Stimulated activated naive B cell treated with anti-CD40 and anti-IgM and Interleukin-4, amounts not matched to agents 10 μg/mL and 1 μg/mL and 100 μg/mL, for 72 hours (primary cell): ENCODE measurements around the gene TBPL2.
"Not testable (repeated sequence)": the region's sequence is repeated elsewhere in the genome, so short reads cannot be mapped to it uniquely, and the experiment has no call there.

Experiments
- ATAC-seq, 2 donors: fragments of 150-1000 bp; cut with Tn5 transposase; replicated peaks; 2 replicates each; pipeline ENCODE4 v1.10.0; 2021; ENCODE audit warnings: moderate library complexity in 1 of 2
- DNase-seq: peaks from one replicate; pipeline ENCODE4 v3.0.0; 2021
- H3K27ac Mint-ChIP-seq: one replicate; pipeline ENCODE4 v1.8.0; 2022; ENCODE audit warnings: mild to moderate bottlenecking, mixed read lengths
- H3K27me3 Mint-ChIP-seq, 2 donors: one replicate each; pipeline ENCODE4 v1.8.0; 2022; ENCODE audit warnings: mixed read lengths in 2 of 2
- H3K36me3 Mint-ChIP-seq, 2 donors: one replicate each; pipeline ENCODE4 v1.8.0; 2022; ENCODE audit warnings: mixed read lengths in 2 of 2, mild to moderate bottlenecking in 1 of 2
- H3K4me1 Mint-ChIP-seq, 2 donors: one replicate each; pipeline ENCODE4 v1.8.0; 2022; ENCODE audit warnings: mixed read lengths in 2 of 2, mild to moderate bottlenecking in 1 of 2
- H3K4me3 Mint-ChIP-seq, 2 donors: one replicate each; pipeline ENCODE4 v1.8.0; 2022; ENCODE audit warnings: mild to moderate bottlenecking in 2 of 2, mixed read lengths in 2 of 2, moderate library complexity in 1 of 2
- H3K9me3 Mint-ChIP-seq, 2 donors: one replicate each; pipeline ENCODE4 v1.8.0; 2022; ENCODE audit warnings: mixed read lengths in 2 of 2, mild to moderate bottlenecking in 1 of 2

Gene TBPL2

GRCh38 chr14:55440385-55440784 lies at the start of gene TBPL2:
TBPL2 (minus strand) TSS chr14:55440616; CDS start chr14:55440449, 167 bp downstream.
- DNase-seq: no peak
- Mint-ChIP-seq H3K9me3 (no peaks in the 10 kb centered on the region), H3K4me1 (no peaks in the 10 kb centered on the region), H3K4me3 (no peak within 1 kb of the TSS), H3K36me3 (no peaks in the 10 kb centered on the region), H3K27ac (no peak within 1 kb of the TSS), H3K27me3 (peaks cover 13 to 45% of the 10 kb centered on the region in 2 donors)
- ATAC-seq: no peak

GRCh38 chr14:55488204-55488603 lies 47.8 kb upstream of the TBPL2 start:
- DNase-seq (no peak), ATAC-seq (no peak)
- Mint-ChIP-seq H3K4me1 (no peaks in the 10 kb centered on the region), H3K9me3 (no peaks in the 10 kb centered on the region), H3K36me3 (no peaks in the 10 kb centered on the region), H3K27ac (no peak overlapping the region), H3K4me3 (no peak overlapping the region), H3K27me3 (peaks cover 4 to 5% of the 10 kb centered on the region in 2 donors)

- Mint-ChIP-seq H3K27me3 (no peaks in the 10 kb centered on the region), H3K36me3 (no peaks in the 10 kb centered on the region), H3K27ac (no peak overlapping the region), H3K4me1 (no peaks in the 10 kb centered on the region), H3K9me3 (no peaks in the 10 kb centered on the region), H3K4me3 (no peak overlapping the region)
- DNase-seq (no peak), ATAC-seq (no peak)
Measured at GRCh38 chr14:55482936-55483605, 42.7 kb upstream of the TBPL2 start.

DNA sequence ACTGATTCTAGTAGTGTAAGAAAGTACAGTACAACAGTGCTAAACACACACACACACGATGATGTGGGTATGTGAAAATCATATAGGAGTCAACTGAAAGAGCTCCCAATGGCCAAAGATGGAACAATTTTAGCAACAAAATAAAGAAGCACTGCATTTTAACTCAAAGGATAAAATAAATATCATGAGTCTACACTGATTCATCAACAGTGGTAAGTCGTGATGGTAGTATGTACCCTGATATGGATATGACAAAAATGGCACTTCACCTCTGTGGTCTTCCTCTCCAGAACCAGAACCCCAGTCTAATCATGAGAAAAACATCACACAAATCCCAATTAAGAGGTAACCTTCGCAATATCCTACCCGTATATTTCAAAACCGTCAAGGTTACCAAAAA lies 41.4 kb upstream of the TBPL2 start:
- DNase-seq (no peak), ATAC-seq (no peak)
- no peaks in the 10 kb centered on the region for H3K27me3 Mint-ChIP-seq
- H3K4me3 Mint-ChIP-seq: no peak overlapping the region
- no peaks in the 10 kb centered on the region for H3K4me1 Mint-ChIP-seq
- H3K27ac Mint-ChIP-seq: no peak overlapping the region
- H3K36me3 Mint-ChIP-seq: no peaks in the 10 kb centered on the region
- H3K9me3 Mint-ChIP-seq: no peaks in the 10 kb centered on the region

- no peaks in the 10 kb centered on the region for H3K36me3 Mint-ChIP-seq
- H3K9me3 Mint-ChIP-seq: no peaks in the 10 kb centered on the region
- ATAC-seq: no peak
- no peak overlapping the region for H3K4me3 Mint-ChIP-seq
- no peaks in the 10 kb centered on the region for H3K27me3 Mint-ChIP-seq
- no peak for DNase-seq
- H3K4me1 Mint-ChIP-seq: no peaks in the 10 kb centered on the region
- no peak overlapping the region for H3K27ac Mint-ChIP-seq
Measured at GRCh38 chr14:55477680-55478079, 37.3 kb upstream of the TBPL2 start.

- ATAC-seq, H3K27ac Mint-ChIP-seq, H3K9me3 Mint-ChIP-seq, DNase-seq, H3K4me3 Mint-ChIP-seq, H3K27me3 Mint-ChIP-seq, H3K4me1 Mint-ChIP-seq, H3K36me3 Mint-ChIP-seq: not testable (repeated sequence)
Measured at GRCh38 chr14:55476448-55476847, 36.0 kb upstream of the TBPL2 start.

DNA sequence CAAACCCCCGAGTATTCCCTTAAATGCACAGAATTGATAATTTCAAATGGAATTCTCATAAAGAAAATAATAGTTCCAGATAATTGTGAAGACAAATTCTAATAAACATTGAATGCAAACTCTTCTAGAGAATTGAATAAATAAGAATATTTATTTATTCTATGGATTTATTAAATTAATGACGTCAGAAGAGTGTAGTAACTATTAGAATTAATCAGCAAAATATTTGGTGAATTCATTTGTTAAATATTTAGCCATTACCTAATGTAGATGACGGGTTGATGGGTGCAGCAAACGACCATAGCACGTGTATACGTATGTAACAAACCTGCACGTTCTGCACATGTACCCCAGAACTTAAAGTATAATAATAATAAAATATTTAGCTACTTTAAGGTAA lies 33.4 kb upstream of the TBPL2 start:
- H3K4me1 Mint-ChIP-seq: no peaks in the 10 kb centered on the region
- no peak overlapping the region for H3K27ac Mint-ChIP-seq
- no peaks in the 10 kb centered on the region for H3K9me3 Mint-ChIP-seq
- H3K4me3 Mint-ChIP-seq: no peak overlapping the region
- DNase-seq: no peak
- peaks cover 5 to 7% of the 10 kb centered on the region in 2 donors for H3K27me3 Mint-ChIP-seq
- no peak for ATAC-seq
- H3K36me3 Mint-ChIP-seq: no peaks in the 10 kb centered on the region

- peaks cover 0 to 4% of the 10 kb centered on the region in 2 donors for H3K9me3 Mint-ChIP-seq
- H3K27ac Mint-ChIP-seq: no peak overlapping the region
- ATAC-seq (no peak), DNase-seq (no peak)
- peaks cover 0 to 3% of the 10 kb centered on the region in 2 donors for H3K36me3 Mint-ChIP-seq
- no peaks in the 10 kb centered on the region for H3K4me1 Mint-ChIP-seq
- H3K4me3 Mint-ChIP-seq: no peak overlapping the region
- peaks cover 16 to 21% of the 10 kb centered on the region in 2 donors for H3K27me3 Mint-ChIP-seq
Measured at GRCh38 chr14:55470025-55470424, 29.6 kb upstream of the TBPL2 start.

GRCh38 chr14:55467307-55467706 lies 26.9 kb upstream of the TBPL2 start:
- peaks cover 26 to 28% of the 10 kb centered on the region in 2 donors for H3K27me3 Mint-ChIP-seq
- peaks cover 0 to 3% of the 10 kb centered on the region in 2 donors for H3K36me3 Mint-ChIP-seq
- H3K4me1 Mint-ChIP-seq: no peaks in the 10 kb centered on the region
- DNase-seq (no peak), ATAC-seq (no peak)
- no peak overlapping the region for H3K27ac Mint-ChIP-seq
- H3K9me3 Mint-ChIP-seq: peaks cover 0 to 4% of the 10 kb centered on the region in 2 donors
- no peak overlapping the region for H3K4me3 Mint-ChIP-seq

DNA sequence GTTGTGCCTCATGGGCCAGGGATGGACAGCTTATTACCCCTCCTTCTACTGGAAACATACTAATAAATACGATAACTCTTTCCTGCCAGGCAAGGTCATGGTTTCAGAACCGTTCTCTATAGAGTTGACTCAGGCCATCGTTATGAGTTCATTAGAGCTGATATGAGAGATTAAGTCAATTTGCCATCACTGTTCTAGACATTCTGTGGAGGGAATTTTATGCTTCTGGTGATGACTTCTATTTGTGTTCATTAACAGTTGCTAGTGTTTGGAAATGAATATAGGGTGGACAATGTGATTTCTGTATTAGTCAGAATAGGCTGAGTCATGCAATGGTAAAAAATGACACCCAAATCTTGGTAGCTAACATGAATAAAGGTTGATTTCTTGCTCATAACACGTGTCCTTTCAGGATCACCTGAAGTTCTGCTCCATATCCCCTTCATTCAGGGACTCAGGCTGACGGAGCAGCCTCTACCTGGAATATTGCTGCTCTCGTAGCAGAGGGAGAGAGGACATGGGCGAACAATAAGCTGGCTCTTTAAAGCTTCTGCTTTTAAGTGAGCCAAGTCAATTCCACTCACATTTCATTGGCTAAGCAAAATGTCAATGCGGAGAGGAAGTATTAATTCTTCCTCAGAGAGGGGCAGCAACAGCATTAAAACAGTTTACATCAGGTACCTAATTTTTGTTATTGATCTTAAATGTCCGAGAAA lies 18.5 kb upstream of the TBPL2 start:
- peaks cover 3 to 6% of the 10 kb centered on the region in 2 donors for H3K4me1 Mint-ChIP-seq
- H3K27ac Mint-ChIP-seq: no peak overlapping the region
- ATAC-seq: peak; percentile 58 to 89
- no peak for DNase-seq
- H3K27me3 Mint-ChIP-seq: peaks cover 18 to 21% of the 10 kb centered on the region in 2 donors
- H3K9me3 Mint-ChIP-seq: no peaks in the 10 kb centered on the region
- no peak overlapping the region for H3K4me3 Mint-ChIP-seq
- H3K36me3 Mint-ChIP-seq: no peaks in the 10 kb centered on the region

- H3K4me3 Mint-ChIP-seq: no peak overlapping the region
- peaks cover 12 to 13% of the 10 kb centered on the region in 2 donors for H3K27me3 Mint-ChIP-seq
- ATAC-seq: no peak
- H3K36me3 Mint-ChIP-seq: no peaks in the 10 kb centered on the region
- H3K27ac Mint-ChIP-seq: no peak overlapping the region
- no peaks in the 10 kb centered on the region for H3K9me3 Mint-ChIP-seq
- DNase-seq: no peak
- peaks cover 3 to 6% of the 10 kb centered on the region in 2 donors for H3K4me1 Mint-ChIP-seq
Measured at GRCh38 chr14:55457496-55457895, 17.1 kb upstream of the TBPL2 start.

DNA sequence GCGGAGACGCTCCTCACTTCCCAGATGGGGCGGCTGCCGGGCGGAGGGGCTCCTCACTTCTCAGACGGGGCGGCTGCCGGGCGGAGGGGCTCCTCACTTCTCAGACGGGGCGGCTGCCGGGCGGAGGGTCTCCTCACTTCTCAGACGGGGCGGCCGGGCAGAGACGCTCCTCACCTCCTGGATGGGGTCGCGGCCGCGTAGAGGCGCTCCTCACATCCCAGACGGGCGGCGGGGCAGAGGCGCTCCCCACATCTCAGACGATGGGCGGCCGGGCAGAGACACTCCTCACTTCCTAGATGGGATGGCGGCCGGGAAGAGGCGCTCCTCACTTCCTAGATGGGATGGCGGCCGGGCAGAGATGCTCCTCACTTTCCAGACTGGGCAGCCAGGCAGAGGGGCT lies 16.0 kb upstream of the TBPL2 start:
- not testable (repeated sequence) for H3K4me1 Mint-ChIP-seq, H3K9me3 Mint-ChIP-seq, ATAC-seq, H3K4me3 Mint-ChIP-seq, DNase-seq, H3K27ac Mint-ChIP-seq, H3K36me3 Mint-ChIP-seq
- peaks cover 12 to 13% of the 10 kb centered on the region in 2 donors for H3K27me3 Mint-ChIP-seq

DNA sequence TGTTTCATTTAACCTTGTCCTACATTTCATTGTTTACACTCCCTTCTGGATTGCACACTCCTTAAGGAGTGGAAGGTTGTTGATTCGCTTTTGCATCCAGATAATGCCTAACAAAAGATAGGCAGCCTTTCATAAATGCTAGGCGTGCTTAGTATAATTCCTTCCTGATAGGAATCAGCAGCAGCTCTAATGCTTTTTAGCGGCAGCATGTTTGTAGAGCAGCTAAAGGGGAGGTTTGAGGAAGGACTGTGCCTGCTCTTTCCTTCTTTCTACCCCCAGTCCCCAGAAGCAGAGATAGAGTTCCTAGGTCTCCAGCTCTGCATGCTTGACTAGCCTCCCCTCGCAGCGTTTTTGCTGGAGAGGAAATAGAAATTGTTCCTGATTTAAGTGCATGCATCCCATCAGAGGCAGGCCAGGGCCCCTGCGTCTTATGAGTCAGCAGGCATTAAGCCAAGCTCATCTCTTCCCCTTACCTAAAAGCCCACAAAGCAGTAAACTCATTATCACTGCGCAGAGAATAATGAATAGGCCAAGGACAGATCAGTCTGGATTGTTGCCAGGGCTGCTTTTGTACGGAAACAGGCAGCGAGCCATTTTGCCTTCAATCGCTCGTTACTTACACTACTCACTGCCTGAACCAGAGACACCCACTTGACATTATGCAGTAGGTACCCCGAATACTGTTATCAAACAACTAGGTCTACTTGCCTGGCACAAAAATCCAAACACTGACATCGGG lies 14.0 kb upstream of the TBPL2 start:
- peaks cover 12 to 13% of the 10 kb centered on the region in 2 donors for H3K27me3 Mint-ChIP-seq
- no peak for DNase-seq
- no peak overlapping the region for H3K27ac Mint-ChIP-seq
- no peaks in the 10 kb centered on the region for H3K9me3 Mint-ChIP-seq
- no peak overlapping the region for H3K4me3 Mint-ChIP-seq
- H3K36me3 Mint-ChIP-seq: no peaks in the 10 kb centered on the region
- ATAC-seq: no peak
- H3K4me1 Mint-ChIP-seq: peaks cover 11 to 19% of the 10 kb centered on the region in 2 donors

DNA sequence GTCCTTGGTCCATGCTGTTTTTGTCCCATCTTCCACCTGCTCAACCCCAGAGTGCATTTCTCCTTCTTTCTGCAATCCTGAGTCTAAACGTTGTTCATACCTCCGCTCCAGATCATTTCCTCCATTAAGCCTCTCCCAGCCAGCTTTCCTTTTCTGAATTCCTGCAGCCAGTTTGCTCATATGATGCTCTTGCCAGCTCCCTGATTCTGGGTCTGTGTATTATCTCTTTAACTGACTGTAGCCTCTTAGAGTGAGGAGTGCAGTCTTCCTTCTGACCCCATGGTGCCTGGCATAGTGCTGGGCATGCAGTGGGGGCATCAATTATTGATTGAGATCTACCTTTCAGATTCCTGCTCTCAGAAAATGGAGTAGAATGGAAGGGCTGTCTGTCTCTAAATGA lies 11.5 kb upstream of the TBPL2 start:
- Mint-ChIP-seq H3K4me3 (no peak overlapping the region), H3K27me3 (peaks cover 9 to 13% of the 10 kb centered on the region in 2 donors), H3K36me3 (no peaks in the 10 kb centered on the region), H3K4me1 (peaks cover 10 to 22% of the 10 kb centered on the region in 2 donors), H3K9me3 (no peaks in the 10 kb centered on the region), H3K27ac (no peak overlapping the region)
- no peak for ATAC-seq
- no peak for DNase-seq
